MG63 (cell line): ENCODE measurements around the gene CAPN11. TPM values are rescaled to one million over a fixed set of nuclear protein-coding genes. Genes with fewer than 3 reads are reported as not detected.
"Not testable (repeated sequence)": the region's sequence is repeated elsewhere in the genome, so short reads cannot be mapped to it uniquely, and the experiment has no call there.

Source experiments
- DNase-seq: peaks from one replicate; pipeline ENCODE4 v3.0.0-alpha.2; 2020
- H3K27me3 ChIP-seq: fragments of 250-450 bp; sonication (Bioruptor Pico); 2 replicates; pipeline ENCODE4 v1.5.1; 2020; ENCODE audit warnings: mild to moderate bottlenecking, moderate library complexity
- H3K36me3 ChIP-seq: fragments of 250-450 bp; sonication (Bioruptor Pico); 2 replicates; pipeline ENCODE4 v1.5.1; 2020; ENCODE audit warnings: mild to moderate bottlenecking, moderate library complexity
- H3K4me3 ChIP-seq: fragments of 250-450 bp; sonication (Bioruptor Pico); 2 replicates; pipeline ENCODE4 v1.5.1; 2020; ENCODE audit warnings: mild to moderate bottlenecking, moderate library complexity
- H3K9me3 ChIP-seq: fragments of 250-450 bp; sonication (Bioruptor Pico); 2 replicates; pipeline ENCODE4 v1.5.1; 2020; ENCODE audit warnings: mild to moderate bottlenecking, moderate library complexity
- total RNA-seq: library from RNA; depleted of rRNA; stranded (reverse); fragments of >200 nt; shearing (Covaris generic); gene quantifications from 2 replicates; pipeline ENCODE4 v1.2.3, GENCODE V29; 2014; ENCODE audit warnings: low replicate concordance

Gene CAPN11
- total RNA-seq, 1 experiment from 2014 or later = not detected

DNA sequence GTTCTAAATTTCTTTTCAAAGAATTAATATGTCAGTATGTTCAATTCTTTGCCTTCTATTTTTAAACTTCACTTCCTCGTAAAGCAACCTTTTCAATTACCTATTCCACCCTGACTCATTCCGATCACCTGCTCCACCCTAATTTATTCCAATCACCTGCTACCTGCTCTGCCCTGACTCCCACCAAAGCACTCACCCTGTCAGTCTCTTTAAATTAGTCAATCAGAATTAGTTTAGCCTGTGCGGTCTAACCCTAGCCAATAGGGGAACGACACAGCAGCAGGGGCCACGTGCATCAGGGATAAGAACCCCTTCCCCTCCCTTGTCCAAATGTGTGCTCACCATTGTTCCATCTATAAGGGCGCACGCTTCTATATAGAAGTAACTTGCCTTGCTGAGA, 26.7 kb downstream of the CAPN11 start:
- not testable (repeated sequence) for H3K4me3 ChIP-seq, H3K36me3 ChIP-seq, H3K9me3 ChIP-seq, H3K27me3 ChIP-seq, DNase-seq

DNA sequence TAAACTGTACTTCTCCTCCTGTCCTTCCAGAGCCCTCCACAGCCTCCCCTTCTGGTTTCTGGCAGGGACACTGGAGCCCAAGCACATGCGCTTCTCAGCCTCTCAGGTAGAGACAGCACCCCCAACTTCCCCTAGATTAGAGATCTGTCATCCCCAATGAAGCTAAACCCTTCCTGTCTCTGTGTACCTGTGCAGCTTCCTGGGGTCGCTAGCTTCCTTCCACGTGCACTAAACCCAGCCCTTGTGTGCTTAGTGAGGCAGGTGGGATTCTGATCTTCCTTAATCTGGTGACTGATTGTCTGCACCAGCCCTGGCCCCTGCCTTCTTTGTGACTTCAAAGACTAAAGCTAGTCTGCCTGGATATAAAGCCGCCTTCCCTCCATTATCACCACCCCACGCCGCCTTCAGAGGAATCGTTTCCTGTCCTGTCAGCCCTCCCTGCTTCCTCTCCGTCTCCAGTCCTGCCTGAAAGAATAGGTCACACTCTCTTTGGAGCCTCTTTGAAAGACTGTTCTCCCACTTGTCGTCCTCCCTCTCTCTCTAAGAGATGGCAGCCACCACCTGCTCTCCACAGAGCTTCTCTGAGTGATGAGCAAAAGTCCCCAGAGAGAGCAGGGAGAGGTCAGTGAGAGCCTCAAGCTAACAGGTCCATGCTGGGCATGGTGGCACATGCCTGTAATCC, 27.5 kb downstream of the CAPN11 start:
- H3K9me3 ChIP-seq = no peaks in the 10 kb centered on the region
- no peaks in the 10 kb centered on the region; the same call in 1 of the 2 replicates for H3K27me3 ChIP-seq
- no peak overlapping the region for H3K4me3 ChIP-seq
- DNase-seq = no peak
- no peaks in the 10 kb centered on the region for H3K36me3 ChIP-seq

DNA sequence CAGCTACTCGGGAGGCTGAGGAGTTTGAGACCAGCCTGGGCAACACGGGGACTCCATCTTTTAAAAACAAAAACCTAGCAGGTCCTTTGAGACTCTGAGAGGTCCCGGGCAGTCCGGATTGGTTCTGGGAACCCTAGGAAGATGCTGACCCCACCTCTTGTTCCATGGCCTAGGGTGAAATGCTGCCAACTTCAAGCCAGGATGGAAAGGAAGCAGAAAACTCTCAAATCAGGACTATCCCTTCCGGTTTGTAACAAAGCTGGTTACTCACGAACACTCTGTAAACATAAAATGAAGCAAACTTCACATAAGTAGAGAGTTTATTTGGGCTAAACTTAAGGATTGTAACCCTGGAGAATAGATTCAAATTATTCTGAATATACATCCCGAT, 28.0 kb downstream of the CAPN11 start:
- H3K36me3 ChIP-seq = no peaks in the 10 kb centered on the region
- H3K4me3 ChIP-seq = no peak overlapping the region
- no peaks in the 10 kb centered on the region; the same call in 1 of the 2 replicates for H3K27me3 ChIP-seq
- no peaks in the 10 kb centered on the region for H3K9me3 ChIP-seq
- DNase-seq = no peak

DNA sequence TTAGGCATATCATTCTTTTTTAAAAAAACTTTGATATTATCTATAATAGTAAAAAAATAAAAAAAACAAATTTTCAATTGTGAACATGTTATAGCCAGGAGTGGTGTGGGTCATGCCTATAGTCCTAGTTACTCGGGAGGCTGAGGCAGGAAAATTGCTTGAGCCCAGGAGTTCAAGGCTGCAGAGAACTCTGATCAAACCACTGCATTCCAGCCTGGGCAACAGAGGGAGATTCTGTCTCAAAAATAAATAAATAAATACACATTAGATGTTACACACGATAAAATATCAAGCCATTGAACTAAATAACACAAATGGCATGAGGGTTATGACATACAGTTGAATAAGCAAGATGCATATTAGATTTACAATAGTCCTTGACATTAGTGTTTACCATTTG, 30.2 kb downstream of the CAPN11 start:
- no peak for DNase-seq
- no peak overlapping the region for H3K4me3 ChIP-seq
- no peaks in the 10 kb centered on the region for H3K9me3 ChIP-seq
- H3K36me3 ChIP-seq = no peaks in the 10 kb centered on the region
- no peaks in the 10 kb centered on the region; the same call in 1 of the 2 replicates for H3K27me3 ChIP-seq

DNA sequence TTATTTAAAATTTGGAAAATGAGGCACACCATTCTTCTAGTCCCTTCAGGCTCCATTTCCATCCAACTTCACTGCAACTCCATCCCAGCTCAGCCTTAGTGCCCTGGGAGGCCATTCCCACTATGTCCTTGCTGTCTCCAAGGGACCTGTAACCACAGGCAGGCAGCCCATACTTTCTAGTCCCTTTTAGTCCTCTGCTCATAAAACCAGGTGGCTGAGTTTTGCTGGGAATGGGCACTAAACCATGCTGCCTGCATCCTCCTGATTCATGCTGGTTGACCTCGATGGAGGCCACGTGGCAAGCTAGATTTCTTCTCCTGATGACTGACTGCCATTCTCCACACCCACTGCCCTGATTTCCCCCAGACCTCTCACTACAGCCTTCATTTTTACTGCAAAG, 30.6 kb downstream of the CAPN11 start:
- no peaks in the 10 kb centered on the region for H3K9me3 ChIP-seq
- DNase-seq = no peak
- H3K36me3 ChIP-seq = no peaks in the 10 kb centered on the region
- no peaks in the 10 kb centered on the region; the same call in 1 of the 2 replicates for H3K27me3 ChIP-seq
- no peak overlapping the region for H3K4me3 ChIP-seq

DNA sequence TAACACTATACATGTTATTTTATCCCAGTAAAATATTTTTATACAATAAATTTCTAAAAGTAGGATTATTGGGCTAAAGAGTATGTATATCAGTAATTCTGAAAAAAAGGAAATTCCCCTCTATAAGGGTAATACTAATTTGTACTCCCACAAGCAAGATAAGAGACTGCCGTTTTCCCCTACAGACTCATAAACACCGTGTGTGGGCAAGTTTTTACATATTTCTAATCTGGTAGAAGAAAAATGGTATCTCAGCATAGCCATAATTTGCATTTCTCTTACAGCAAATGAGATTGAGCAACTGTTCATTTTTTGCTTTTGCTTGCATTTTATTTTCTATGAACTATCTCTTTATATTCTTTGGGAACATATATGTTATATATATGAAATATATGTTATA, 32.1 kb downstream of the CAPN11 start:
- no peak for DNase-seq
- no peaks in the 10 kb centered on the region for H3K36me3 ChIP-seq
- no peaks in the 10 kb centered on the region for H3K9me3 ChIP-seq
- H3K4me3 ChIP-seq = no peak overlapping the region
- H3K27me3 ChIP-seq = no peaks in the 10 kb centered on the region

DNA sequence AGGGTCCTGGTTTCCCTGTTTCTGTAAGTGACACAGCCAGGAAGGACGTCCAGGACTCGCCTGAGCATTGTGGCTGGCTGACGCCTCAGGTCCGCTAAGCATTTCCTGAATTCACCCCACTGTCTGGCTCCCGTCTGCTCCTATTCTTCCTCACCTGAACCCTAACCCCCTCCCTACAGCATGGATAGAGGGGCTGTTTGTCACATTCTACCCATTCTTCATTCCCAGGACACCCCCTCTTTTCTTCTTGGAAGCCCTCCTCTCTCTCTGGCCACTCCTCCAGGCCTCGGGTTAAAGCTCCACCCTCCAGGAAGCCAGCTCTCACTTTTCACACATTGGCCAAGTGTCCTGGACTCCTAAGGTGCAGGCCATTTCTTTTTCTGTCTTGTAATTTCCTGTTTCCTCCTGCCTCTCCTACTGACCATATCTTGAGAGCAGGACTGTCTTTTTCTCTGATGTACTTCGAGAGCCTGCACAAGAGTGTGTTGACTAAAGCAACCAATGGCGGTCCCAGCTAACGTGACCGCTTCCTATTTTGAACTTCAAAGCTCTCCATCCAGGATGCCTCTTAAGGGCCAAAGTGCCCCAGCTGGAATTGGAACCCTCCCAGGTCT, 33.9 kb downstream of the CAPN11 start:
- no peaks in the 10 kb centered on the region for H3K36me3 ChIP-seq
- H3K4me3 ChIP-seq = no peak overlapping the region
- no peak for DNase-seq

DNA sequence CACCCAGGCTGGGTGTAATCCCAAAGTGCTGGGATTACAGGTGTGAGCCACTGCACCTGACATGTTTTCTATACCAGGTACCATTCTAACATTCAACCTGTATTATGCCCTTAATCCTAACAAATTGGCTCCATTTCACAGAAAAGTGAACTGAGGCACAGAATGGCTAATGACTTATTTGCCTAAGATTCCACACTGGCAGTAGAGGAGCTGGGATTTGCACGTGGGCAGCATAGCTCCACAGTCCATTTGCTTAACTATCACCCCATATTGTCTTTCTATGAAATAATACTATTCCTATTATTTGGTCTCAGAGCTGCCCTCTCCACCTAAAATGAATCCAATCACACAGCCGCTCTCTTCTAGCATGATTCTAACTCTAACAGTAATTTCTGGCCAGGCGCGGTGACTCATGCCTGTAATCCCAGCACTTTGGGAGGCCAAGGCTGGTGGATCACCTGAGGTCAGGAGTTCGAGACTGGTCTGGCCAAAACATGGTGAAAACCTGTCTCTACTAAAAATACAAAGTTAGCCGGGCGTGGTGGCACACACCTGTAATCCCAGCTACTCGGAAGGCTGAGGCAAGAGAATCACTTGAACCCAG, 34.8 kb downstream of the CAPN11 start:
- no peaks in the 10 kb centered on the region for H3K27me3 ChIP-seq
- H3K4me3 ChIP-seq = no peak overlapping the region
- H3K36me3 ChIP-seq = no peaks in the 10 kb centered on the region
- no peak for DNase-seq
- H3K9me3 ChIP-seq = no peaks in the 10 kb centered on the region

More for the DNA sequence above, 33.9 kb downstream of the CAPN11 start:
- Histone ChIP-seq H3K27me3 (no peaks in the 10 kb centered on the region), H3K9me3 (no peaks in the 10 kb centered on the region)

DNA sequence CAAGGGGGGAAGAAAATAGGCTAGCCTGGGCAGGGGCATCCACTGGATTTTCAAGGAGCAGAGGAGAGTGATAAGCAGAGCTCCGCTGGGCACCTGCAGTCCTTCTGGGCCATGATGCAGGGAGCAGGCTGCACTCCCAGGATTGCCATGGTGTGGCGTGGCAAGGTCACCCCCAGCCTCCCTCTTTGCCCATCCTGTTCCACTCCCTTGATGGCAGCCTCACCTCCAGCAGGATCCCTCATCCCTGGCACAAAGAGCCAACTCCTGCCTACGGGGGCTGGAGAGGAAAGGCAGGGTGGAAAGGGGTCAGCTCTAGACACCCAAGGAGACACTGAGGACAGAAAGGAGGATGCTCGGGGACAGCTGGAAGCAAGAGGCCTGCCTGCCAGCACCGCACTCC, 35.7 kb downstream of the CAPN11 start:
- DNase-seq = no peak
- Histone ChIP-seq H3K4me3 (no peak overlapping the region), H3K36me3 (no peaks in the 10 kb centered on the region), H3K27me3 (no peaks in the 10 kb centered on the region), H3K9me3 (no peaks in the 10 kb centered on the region)

DNA sequence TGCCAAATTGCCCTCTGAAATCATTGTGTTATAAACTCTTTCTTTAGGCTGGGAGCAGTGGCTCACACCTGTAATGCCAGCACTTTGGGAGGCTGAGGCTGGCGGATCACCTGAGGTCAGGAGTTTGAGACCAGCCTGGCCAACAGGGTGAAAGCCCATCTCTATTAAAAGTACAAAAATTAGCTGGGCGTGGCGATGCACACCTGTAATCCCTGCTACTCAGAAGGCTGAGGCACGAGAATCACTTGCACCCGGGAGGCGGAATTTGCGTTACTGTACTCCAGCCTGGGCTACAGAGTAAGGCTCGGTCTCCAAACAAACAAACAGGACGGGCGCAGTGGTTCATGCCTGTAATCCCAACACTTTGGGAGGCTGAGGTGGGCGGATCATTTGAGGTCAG, 37.7 kb downstream of the CAPN11 start:
- not testable (repeated sequence) for H3K4me3 ChIP-seq, H3K27me3 ChIP-seq, H3K9me3 ChIP-seq, DNase-seq, H3K36me3 ChIP-seq

DNA sequence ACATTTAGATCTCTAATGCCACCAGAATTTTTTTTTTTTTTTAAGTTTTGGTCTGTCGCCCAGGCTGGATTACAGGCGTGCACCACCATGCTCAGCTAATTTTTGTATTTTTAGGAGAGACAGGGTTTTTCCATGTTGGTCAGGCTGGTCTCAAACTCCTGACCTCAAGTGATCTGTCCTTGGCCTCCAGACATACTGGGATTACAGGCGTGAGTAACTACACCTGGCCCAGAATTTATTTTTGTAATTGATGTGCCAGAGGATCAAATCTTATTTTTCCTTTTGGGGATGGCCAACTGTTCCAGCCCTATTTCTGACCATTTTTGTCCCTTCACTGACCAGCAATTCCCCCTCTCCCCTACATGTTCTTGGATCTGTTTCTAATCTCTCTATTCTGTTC, 40.1 kb downstream of the CAPN11 start:
- Histone ChIP-seq H3K36me3 (no peaks in the 10 kb centered on the region), H3K27me3 (no peaks in the 10 kb centered on the region), H3K9me3 (no peaks in the 10 kb centered on the region), H3K4me3 (no peak overlapping the region)
- peak; percentile 70 for DNase-seq

DNA sequence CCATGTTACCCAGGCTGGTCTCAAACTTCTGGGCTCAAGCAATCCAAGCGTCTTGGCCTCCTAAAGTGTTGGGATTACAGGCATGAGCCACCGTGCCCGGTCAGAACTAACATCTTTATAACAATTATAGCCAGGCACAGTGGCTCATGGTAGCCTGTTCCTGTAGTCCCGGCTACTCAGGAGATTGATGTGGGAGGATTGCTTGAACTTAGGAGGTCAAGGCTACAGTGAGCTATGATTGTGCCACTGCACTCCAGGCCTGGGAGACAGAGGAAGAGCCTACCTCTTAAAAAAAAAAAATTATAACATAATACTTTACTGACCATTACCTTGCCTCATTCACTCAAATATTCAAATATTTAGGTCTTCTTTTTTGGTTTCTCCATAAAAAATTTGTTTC, 41.3 kb downstream of the CAPN11 start:
- Histone ChIP-seq H3K9me3 (no peaks in the 10 kb centered on the region), H3K36me3 (no peaks in the 10 kb centered on the region), H3K4me3 (no peak overlapping the region), H3K27me3 (no peaks in the 10 kb centered on the region)
- DNase-seq = no peak

DNA sequence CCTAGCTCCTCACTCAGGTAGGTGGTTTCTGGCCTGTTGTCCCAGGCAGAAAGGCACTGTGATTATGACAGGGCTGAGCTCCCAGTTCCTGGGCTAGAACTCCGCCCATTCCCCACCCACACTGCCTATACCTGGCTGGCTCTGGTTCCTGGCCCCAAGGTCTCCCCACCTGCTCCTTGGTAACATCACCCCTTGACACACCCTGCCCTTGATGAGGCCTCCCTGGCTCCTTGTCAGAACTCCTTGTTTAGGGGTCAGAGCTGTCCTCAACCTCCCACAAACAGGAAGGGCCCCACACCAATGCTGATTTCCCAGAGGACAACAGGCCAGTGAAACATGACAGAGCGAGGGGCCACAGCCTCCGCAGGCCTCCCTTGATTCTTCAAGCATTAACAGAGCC, 42.6 kb downstream of the CAPN11 start:
- Histone ChIP-seq H3K9me3 (no peaks in the 10 kb centered on the region), H3K36me3 (no peaks in the 10 kb centered on the region), H3K4me3 (no peak overlapping the region), H3K27me3 (no peaks in the 10 kb centered on the region)
- DNase-seq = no peak

DNA sequence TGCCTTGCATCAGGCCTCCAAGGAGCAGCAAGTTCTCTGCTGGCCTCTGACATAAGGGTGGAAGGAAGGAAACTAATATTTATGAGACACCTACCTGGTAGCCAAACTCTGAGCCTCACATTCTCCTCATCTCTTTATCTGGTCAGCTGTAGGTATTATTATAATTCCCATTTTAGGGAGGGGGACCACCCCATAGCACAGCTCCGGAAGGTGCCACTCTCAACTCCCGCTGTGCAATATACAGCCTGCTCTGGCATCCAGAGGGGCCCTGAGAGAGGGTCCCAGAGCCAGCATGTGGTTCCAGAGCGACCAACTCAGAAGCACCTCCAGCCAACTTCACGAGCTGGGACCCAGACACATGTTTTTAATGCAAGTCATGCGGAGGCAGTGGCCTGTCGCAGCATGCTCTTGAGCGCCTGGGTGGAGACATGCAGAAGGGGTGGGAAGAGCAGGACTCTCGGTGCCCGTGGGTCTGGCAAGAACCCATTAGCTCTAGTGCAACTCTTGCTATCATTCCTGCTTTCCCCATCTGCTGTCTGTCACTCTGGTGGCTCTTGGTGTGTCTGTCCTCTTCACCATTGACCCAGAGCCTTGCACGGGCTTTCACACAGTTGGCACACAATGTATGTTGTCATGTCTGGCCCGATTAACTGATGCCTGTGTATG, 43.2 kb downstream of the CAPN11 start:
- no peaks in the 10 kb centered on the region for H3K27me3 ChIP-seq
- DNase-seq = no peak
- no peaks in the 10 kb centered on the region for H3K9me3 ChIP-seq
- H3K36me3 ChIP-seq = no peaks in the 10 kb centered on the region
- H3K4me3 ChIP-seq = no peak overlapping the region

DNA sequence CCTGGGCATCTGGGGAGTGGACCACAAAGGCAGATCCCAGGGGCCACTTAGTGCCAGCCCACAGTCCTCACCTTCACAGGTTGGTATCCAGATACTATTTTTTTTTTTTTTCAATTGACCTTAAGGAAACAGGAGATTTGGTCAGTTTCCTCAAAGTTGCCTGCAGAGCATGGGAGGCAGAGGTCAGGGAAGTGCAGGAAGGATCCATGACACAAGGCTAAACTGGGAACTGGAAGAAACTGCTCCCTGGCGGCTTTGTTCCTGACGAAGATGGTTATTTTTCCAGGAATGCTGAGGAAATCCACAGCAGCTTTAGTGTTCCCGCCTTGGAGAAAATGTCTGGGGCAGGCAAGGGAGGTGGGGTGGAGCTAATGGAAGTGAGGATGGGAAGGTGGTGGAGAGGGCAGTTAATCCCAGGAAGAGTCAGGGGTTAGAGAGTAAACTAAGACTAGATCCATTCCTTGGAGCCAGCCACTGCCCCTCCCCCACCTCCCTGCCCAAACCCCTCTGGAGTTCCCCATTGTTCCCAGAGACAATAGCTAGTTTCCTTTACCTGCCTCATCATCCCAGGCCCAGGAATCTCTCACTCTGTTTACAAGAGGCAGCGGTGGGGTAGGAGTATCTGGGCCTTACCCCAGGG, 43.8 kb downstream of the CAPN11 start:
- H3K9me3 ChIP-seq = no peaks in the 10 kb centered on the region
- DNase-seq = no peak
- H3K27me3 ChIP-seq = no peaks in the 10 kb centered on the region
- H3K4me3 ChIP-seq = no peak overlapping the region
- no peaks in the 10 kb centered on the region for H3K36me3 ChIP-seq

DNA sequence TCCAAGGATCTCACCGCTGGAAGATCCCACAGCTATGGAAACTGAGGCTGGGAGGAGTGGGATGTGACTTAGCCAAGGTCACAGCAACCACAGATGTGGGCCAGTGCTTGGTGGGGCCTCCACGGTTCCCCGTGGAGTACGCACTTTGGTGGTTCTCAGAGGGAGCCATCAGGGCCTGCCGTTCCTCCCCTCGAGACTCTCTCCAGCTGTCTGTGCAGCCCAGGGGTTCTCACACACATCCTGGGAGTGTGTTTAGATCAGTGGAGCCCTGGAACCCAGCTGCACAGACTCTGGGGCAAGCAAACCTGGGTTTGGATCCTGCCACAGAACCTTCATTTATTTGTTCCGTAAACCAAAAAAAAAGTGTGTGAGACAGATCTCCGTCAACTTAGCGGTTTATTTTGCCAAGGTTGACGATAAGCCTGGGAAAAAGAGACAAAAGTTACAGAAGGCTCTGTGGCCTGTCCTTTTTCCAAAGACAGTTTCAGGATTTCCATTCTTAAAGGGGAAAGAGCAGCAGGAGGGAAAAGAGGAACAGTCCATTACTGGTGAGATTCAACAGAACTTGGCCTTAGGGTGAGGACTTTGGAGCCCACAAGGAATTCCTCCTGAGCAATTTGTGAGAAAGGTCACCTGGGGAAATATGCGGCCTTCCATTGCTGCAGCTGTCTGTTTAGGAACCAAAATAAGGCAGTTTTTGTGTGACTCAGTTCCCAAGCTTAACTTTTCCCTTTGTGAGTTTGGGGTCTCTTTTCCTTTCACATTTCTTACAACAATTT, 44.5 kb downstream of the CAPN11 start:
- Histone ChIP-seq H3K36me3 (no peaks in the 10 kb centered on the region), H3K27me3 (no peaks in the 10 kb centered on the region), H3K4me3 (no peak overlapping the region), H3K9me3 (no peaks in the 10 kb centered on the region)
- no peak for DNase-seq
